H1 (cell line): Measurements from ENCODE around the gene PYGB. TPM values are rescaled to one million over a fixed set of nuclear protein-coding genes. Genes with fewer than 3 reads are reported as not detected.

ENCODE experiments used
- CTCF ChIA-PET: fragments of 300-600 bp; sonication (Branson Sonifier 250); formaldehyde crosslinking; loops from one replicate; lab custom pipeline; 2021; ENCODE audit not compliant: partially characterized antibody; lab: Charles Lee
- POLR2A ChIA-PET: fragments of 300-600 bp; sonication (Branson Sonifier 250); formaldehyde crosslinking; loops from one replicate; lab custom pipeline; 2021; ENCODE audit warnings: inconsistent platforms; ENCODE audit not compliant: partially characterized antibody; lab: Charles Lee
- DNase-seq, 2 experiments: peaks; one replicate each; pipeline versions ENCODE4 v3.0.0 to v3.0.0-alpha.2; 2010 to 2022; ENCODE audit warnings: low spot score in 2 of 2, low read depth in 1 of 2, mixed read lengths in 1 of 2
- FAIRE-seq: peaks from 2 replicates; lab custom pipeline; 2011; peaks lifted over from hg19 to GRCh38; lab: Jason Lieb, UNC
- H2AFZ ChIP-seq: 2 replicates; pipeline ENCODE4 v1.8.1; 2012; ENCODE audit warnings: low read length, inconsistent platforms
- H2AK5ac ChIP-seq: 2 replicates; pipeline ENCODE4 v1.6.1; 2013; ENCODE audit warnings: low read depth, low read length
- H2BK120ac ChIP-seq: replicated peaks from 2 replicates; pipeline ENCODE3; 2013; ENCODE audit warnings: low read depth, low read length, inconsistent platforms
- H2BK12ac ChIP-seq: 2 replicates; pipeline ENCODE4 v1.6.1; 2013; ENCODE audit warnings: low read depth, low read length
- H2BK15ac ChIP-seq: 2 replicates; pipeline ENCODE4 v1.6.1; 2013; ENCODE audit warnings: low read length
- H2BK20ac ChIP-seq: 2 replicates; pipeline ENCODE4 v1.6.1; 2013; ENCODE audit warnings: low read length
- H2BK5ac ChIP-seq: 2 replicates; pipeline ENCODE4 v1.6.1; 2013; ENCODE audit warnings: low read depth, low read length
- H3K14ac ChIP-seq: 2 replicates; pipeline ENCODE4 v1.6.1; 2013; ENCODE audit warnings: inconsistent platforms; ENCODE audit not compliant: insufficient read length
- H3K18ac ChIP-seq: 2 replicates; pipeline ENCODE4 v1.6.1; 2013; ENCODE audit warnings: low read length; ENCODE audit errors: extremely low read depth
- H3K23ac ChIP-seq: 2 replicates; pipeline ENCODE4 v1.6.1; 2013; ENCODE audit warnings: inconsistent platforms; ENCODE audit not compliant: insufficient read length
- H3K23me2 ChIP-seq: 2 replicates; pipeline ENCODE4 v1.6.1; 2013; ENCODE audit warnings: low read depth, low read length
- H3K27ac ChIP-seq: 2 replicates; pipeline ENCODE4 v1.6.1; 2011; ENCODE audit warnings: low read depth, low read length, inconsistent platforms
- H3K27me3 ChIP-seq, 4 experiments: replicated peaks in 1 of 4; 1 replicate in 1 of 4; 2 replicates in 3 of 4; pipeline versions ENCODE4 v1.6.1 to v1.8.1; 2011 to 2013; ENCODE audit warnings: low read length in 3 of 4, mild to moderate bottlenecking in 3 of 4, inconsistent platforms in 2 of 4, mixed read lengths in 2 of 4, moderate library complexity in 1 of 4; ENCODE audit not compliant: control insufficient read depth in 3 of 4, insufficient read depth in 3 of 4; ENCODE audit errors: extremely low read depth in 1 of 4
- H3K36me3 ChIP-seq, 4 experiments: 2 replicates each; pipeline versions ENCODE4 v1.6.1 to v1.8.1; 2011 to 2013; ENCODE audit warnings: mild to moderate bottlenecking in 4 of 4, low read length in 3 of 4, moderate library complexity in 2 of 4, control low read depth in 1 of 4, inconsistent platforms in 1 of 4; ENCODE audit not compliant: insufficient read depth in 4 of 4, control insufficient read depth in 2 of 4
- H3K4ac ChIP-seq: replicated peaks from 2 replicates; pipeline ENCODE3; 2013; ENCODE audit warnings: low read length, low read depth, mixed read lengths, inconsistent platforms; ENCODE audit not compliant: insufficient read length
- H3K4me1 ChIP-seq, 4 experiments: replicated peaks in 1 of 4; 1 replicate in 1 of 4; 2 replicates in 3 of 4; pipeline versions ENCODE4 v1.6.1 to v1.8.1; 2011 to 2013; ENCODE audit warnings: low read length in 3 of 4, inconsistent platforms in 2 of 4, mixed read lengths in 1 of 4; ENCODE audit not compliant: insufficient read depth in 4 of 4, control insufficient read depth in 3 of 4
- H3K4me2 ChIP-seq, 2 experiments: 2 replicates each; pipeline versions ENCODE4 v1.6.1 to v1.8.1; 2011 to 2013; ENCODE audit warnings: low read depth in 2 of 2, low read length in 2 of 2, control low read depth in 1 of 2, inconsistent platforms in 1 of 2, mild to moderate bottlenecking in 1 of 2; ENCODE audit not compliant: insufficient read depth in 1 of 2
- H3K4me3 ChIP-seq, 4 experiments: fragments of 200-600, 300-600 bp in 1 of 4; sonication (generic), shearing (Covaris generic), sonication (Bioruptor Twin) in 1 of 4; 2 replicates each; pipeline versions ENCODE4 v1.5.1 to v1.8.1; 2011 to 2016; ENCODE audit warnings: low read length in 4 of 4, low read depth in 3 of 4, control low read depth in 2 of 4, inconsistent platforms in 2 of 4, mild to moderate bottlenecking in 2 of 4, mixed read lengths in 1 of 4, moderate library complexity in 1 of 4; ENCODE audit not compliant: insufficient read depth in 2 of 4; ENCODE audit errors: extremely low read depth in 1 of 4
- H3K56ac ChIP-seq: replicated peaks from 2 replicates; pipeline ENCODE3; 2013; ENCODE audit warnings: low read depth, mild to moderate bottlenecking, mixed read lengths, low read length, inconsistent platforms; ENCODE audit not compliant: insufficient read length
- H3K79me1 ChIP-seq: 2 replicates; pipeline ENCODE4 v1.6.1; 2013; ENCODE audit warnings: low read depth, low read length, control low read depth
- H3K79me2 ChIP-seq, 2 experiments: 2 replicates each; pipeline versions ENCODE4 v1.6.1 to v1.8.1; 2012 to 2013; ENCODE audit warnings: low read length in 2 of 2, mild to moderate bottlenecking in 2 of 2, inconsistent platforms in 1 of 2; ENCODE audit not compliant: insufficient read depth in 2 of 2, control insufficient read depth in 1 of 2
- H3K9ac ChIP-seq, 4 experiments: replicated peaks in 1 of 4; 1 replicate in 1 of 4; 2 replicates in 3 of 4; pipeline versions ENCODE4 v1.6.1 to v1.8.1; 2011 to 2013; ENCODE audit warnings: low read depth in 3 of 4, low read length in 3 of 4, control low read depth in 2 of 4, mild to moderate bottlenecking in 2 of 4, moderate library complexity in 2 of 4, inconsistent platforms in 1 of 4; ENCODE audit errors: extremely low read depth in 1 of 4
- H3K9me3 ChIP-seq, 2 experiments: 2 replicates each; pipeline versions ENCODE4 v1.6.1 to v1.8.1; 2012 to 2013; ENCODE audit warnings: mild to moderate bottlenecking in 2 of 2, moderate library complexity in 2 of 2, control low read depth in 1 of 2, inconsistent platforms in 1 of 2, low read depth in 1 of 2, low read length in 1 of 2, mixed read lengths in 1 of 2; ENCODE audit not compliant: insufficient read depth in 2 of 2
- H4K20me1 ChIP-seq, 2 experiments: replicated peaks in 1 of 2; 2 replicates each; pipeline versions ENCODE3 to v1.8.1; 2011 to 2013; ENCODE audit warnings: inconsistent platforms in 2 of 2, low read length in 2 of 2, mild to moderate bottlenecking in 1 of 2; ENCODE audit not compliant: insufficient read depth in 2 of 2, control insufficient read depth in 1 of 2
- H4K5ac ChIP-seq: 2 replicates; pipeline ENCODE4 v1.6.1; 2013; ENCODE audit warnings: low read length, low read depth, mixed read lengths, inconsistent platforms; ENCODE audit not compliant: insufficient read length
- H4K8ac ChIP-seq: 2 replicates; pipeline ENCODE4 v1.8.0; 2013; ENCODE audit warnings: mild to moderate bottlenecking, moderate library complexity, low read length, inconsistent platforms; ENCODE audit not compliant: insufficient read depth; ENCODE audit errors: extremely low read depth
- H4K91ac ChIP-seq: replicated peaks from 2 replicates; pipeline ENCODE3; 2013; ENCODE audit warnings: low read length, mixed read lengths, inconsistent platforms; ENCODE audit not compliant: insufficient read length
- CHD2 ChIP-seq: IDR thresholded peaks from 2 replicates; pipeline ENCODE4 v1.6.1; 2012; ENCODE audit warnings: low read length, improper control_type of control experiment
- EGR1 ChIP-seq: IDR thresholded peaks from 2 replicates; pipeline ENCODE4 v1.6.1; 2011; ENCODE audit warnings: low read depth, low read length, borderline replicate concordance
- JUN ChIP-seq: IDR thresholded peaks from 2 replicates; pipeline ENCODE4 v1.6.1; 2011; ENCODE audit warnings: low read depth, mild to moderate bottlenecking, improper control_type of control experiment, low read length
- SIN3A ChIP-seq, 2 experiments: IDR thresholded peaks in 1 of 2; conservative IDR thresholded peaks in 1 of 2; 2 replicates each; pipeline ENCODE4 v1.6.1; 2011 to 2012; ENCODE audit warnings: low read length in 2 of 2, improper control_type of control experiment in 1 of 2, low read depth in 1 of 2, mild to moderate bottlenecking in 1 of 2
- SP2 ChIP-seq: IDR thresholded peaks from 2 replicates; pipeline ENCODE4 v1.6.1; 2012; ENCODE audit warnings: mild to moderate bottlenecking, low read length, inconsistent platforms
- SRF ChIP-seq: IDR thresholded peaks from 2 replicates; pipeline ENCODE4 v1.6.1; 2011; ENCODE audit warnings: mild to moderate bottlenecking, low read depth, low read length, moderate library complexity
- WGBS, 2 experiments: shearing (Covaris generic) in 1 of 2; methylation state at CpG; one replicate each; pipeline versions ENCODE4 v1.1.6 to v1.1.7; 2013 to 2015; ENCODE audit warnings: low lambda C conversion rate in 2 of 2, mixed read lengths in 2 of 2, inconsistent platforms in 1 of 2, low coverage in 1 of 2, missing lambda C conversion rate in 1 of 2; ENCODE audit not compliant: insufficient replicate concordance in 2 of 2, insufficient coverage in 1 of 2, insufficient read length in 1 of 2; ENCODE audit errors: extremely low coverage in 1 of 2, missing lambda C conversion rate in 1 of 2; 5-methylcytosine and 5-hydroxymethylcytosine counted together
- polyA plus RNA-seq, 7 experiments: library from polyadenylated mRNA; depleted of rRNA in 3 of 7; stranded (reverse) in 5 of 7; unstranded in 2 of 7; fragments of >200 nt in 5 of 7; fragments of 200-250 nt in 2 of 7; gene quantifications; 1 replicate in 5 of 7; 2 replicates in 1 of 7; 4 replicates in 1 of 7; pipeline versions ENCODE4 v1.2.1 to v1.2.3, GENCODE V29; 2011 to 2013; ENCODE audit warnings: missing spikeins in 2 of 7, mixed read lengths in 2 of 7
- total RNA-seq: library from RNA; stranded (reverse); fragmentation: NEBNext Ultra II Directional; extraction: Animal tissue kit (Norgen Biotek cat#: 25700); gene quantifications from 2 replicates; pipeline ENCODE4 v1.2.1, GENCODE V29; 2021

Gene PYGB
- total and polyA plus RNA-seq, 2 of the 8 experiments (the other 6 are each of a cell fraction or from before 2014, with no cell fraction given), result 26.6 to 56.0 TPM

- Histone ChIP-seq H4K91ac (no peak overlapping the region), H2BK5ac (no peak overlapping the region), H3K14ac (no peak overlapping the region), H2BK12ac (no peak overlapping the region), H4K20me1 (peaks cover 0 to 2% of the 10 kb centered on the region in 2 experiments), H2BK120ac (no peak overlapping the region), H2AK5ac (no peak overlapping the region), H3K27ac (no peak overlapping the region), H3K79me1 (no peaks in the 10 kb centered on the region), H3K4ac (no peak overlapping the region), H3K23ac (no peak overlapping the region), H3K4me2 (no peak overlapping the region), H4K8ac (no peak overlapping the region), H3K23me2 (no peaks in the 10 kb centered on the region), H3K9me3 (no peaks in the 10 kb centered on the region), H3K56ac (no peak overlapping the region), H4K5ac (no peak overlapping the region), H3K4me3 (no peak overlapping the region), H3K9ac (no peak overlapping the region), H3K79me2 (no peaks in the 10 kb centered on the region), H3K4me1 (no peaks in the 10 kb centered on the region), H2BK15ac (no peak overlapping the region), H2AFZ (no peak overlapping the region), H3K18ac (no peak overlapping the region), H2BK20ac (no peak overlapping the region), H3K36me3 (peaks cover 0 to 5% (median 2%) of the 10 kb centered on the region in 4 experiments; a peak in 3 of 8 replicates), H3K27me3 (no peaks in the 10 kb centered on the region)
- ChIA-PET POLR2A (no interaction called here), CTCF (interaction anchor here (0.7 kb wide), 1 partner anchor 64 kb away, joined by 4 read pairs; no protein-coding TSS in a partner anchor)
- DNase-seq (no peak), FAIRE-seq (no peak)
- WGBS, 2 experiments, result 98% methylated on average over 7 of the region's 7 CpGs; no CpG with 5 or more reads in 1 of the 2 experiments
- TF ChIP-seq SRF (no peak), EGR1 (no peak), JUN (no peak), CHD2 (no peak), SP2 (no peak), SIN3A (conservative IDR thresholded peaks at IDR 0.05 in 1 of 2, IDR thresholded peaks at IDR 0.05 in 1 of 2; ENCODE audit: low read depth in 1 of 2, low read length in 2 of 2) (no peak)
Measured at GRCh38 chr20:25214819-25215218, 33.1 kb upstream of the PYGB start.
